SK-N-SH treated with all-trans-retinoic acid at 6 μM for 48 hours (cell line): ENCODE measurements around the gene DNMT3A.
A peak's percentile ranks its signal among the peaks of the same experiment; 100 is the strongest.

Experiments
- ATAC-seq: fragments of 200-7000 bp; cut with Tn5 transposase; 3 replicates; pipeline ENCODE4 v1.9.1; 2020; ENCODE audit warnings: mild to moderate bottlenecking, moderate library complexity
- ARNTL ChIP-seq: fragments of 450-650 bp; formaldehyde crosslinking; IDR thresholded peaks from 2 replicates; pipeline ENCODE4 v1.5.0; 2020; ENCODE audit warnings: low read depth, mild to moderate bottlenecking, moderate library complexity, borderline replicate concordance
- CREB5 ChIP-seq: fragments of 250-450 bp; sonication (Bioruptor Pico); IDR thresholded peaks from 2 replicates; pipeline ENCODE4 v1.5.1; 2020; ENCODE audit warnings: low read depth, mild to moderate bottlenecking, moderate library complexity
- CSDC2 ChIP-seq: fragments of 250-450 bp; sonication (Bioruptor Pico); IDR thresholded peaks from 2 replicates; pipeline ENCODE4 v1.5.0; 2020; ENCODE audit warnings: mild to moderate bottlenecking, moderate library complexity
- ESRRG ChIP-seq: fragments of 250-450 bp; sonication (Bioruptor Pico); IDR thresholded peaks from 2 replicates; pipeline ENCODE4 v1.6.1; 2021; ENCODE audit warnings: mild to moderate bottlenecking
- GLIS3 ChIP-seq: fragments of 250-450 bp; sonication (Bioruptor Pico); IDR thresholded peaks from 2 replicates; pipeline ENCODE4 v1.5.0; 2020; ENCODE audit warnings: mild to moderate bottlenecking, moderate library complexity
- ISL1 ChIP-seq: fragments of 250-450 bp; sonication (Bioruptor Pico); IDR thresholded peaks from 2 replicates; pipeline ENCODE4 v2.1.2; 2022; ENCODE audit warnings: mild to moderate bottlenecking, moderate library complexity
- OSR1 ChIP-seq: fragments of 250-450 bp; sonication (Bioruptor Pico); IDR thresholded peaks from 2 replicates; pipeline ENCODE4 v1.8.0; 2022; ENCODE audit warnings: moderate library complexity, mild to moderate bottlenecking, inconsistent platforms
- PATZ1 ChIP-seq: fragments of 250-450 bp; sonication (Bioruptor Pico); IDR thresholded peaks from 2 replicates; pipeline ENCODE4 v1.8.0; 2020; ENCODE audit warnings: mild to moderate bottlenecking, moderate library complexity, borderline replicate concordance
- POU6F1 ChIP-seq: fragments of 250-450 bp; sonication (Bioruptor Pico); IDR thresholded peaks from 2 replicates; pipeline ENCODE4 v1.8.0; 2021; ENCODE audit warnings: low read depth, mild to moderate bottlenecking, moderate library complexity, borderline replicate concordance
- PPARA ChIP-seq: fragments of 250-450 bp; sonication (Bioruptor Pico); IDR thresholded peaks from 2 replicates; pipeline ENCODE4 v1.5.0; 2020; ENCODE audit warnings: mild to moderate bottlenecking, borderline replicate concordance
- RARB ChIP-seq: fragments of 250-450 bp; sonication (Bioruptor Pico); IDR thresholded peaks from 2 replicates; pipeline ENCODE4 v1.8.0; 2021; ENCODE audit warnings: mild to moderate bottlenecking, moderate library complexity
- SNAI2 ChIP-seq: fragments of 250-450 bp; sonication (Bioruptor Pico); IDR thresholded peaks from 2 replicates; pipeline ENCODE4 v1.5.0; 2020; ENCODE audit warnings: mild to moderate bottlenecking, moderate library complexity
- TCF4 ChIP-seq: fragments of 250-450 bp; sonication (Bioruptor Pico); IDR thresholded peaks from 2 replicates; pipeline ENCODE4 v1.8.0; 2021; ENCODE audit warnings: mild to moderate bottlenecking, moderate library complexity, borderline replicate concordance
- TSHZ2 ChIP-seq: fragments of 250-450 bp; sonication (Bioruptor Pico); IDR thresholded peaks from 2 replicates; pipeline ENCODE4 v1.5.0; 2020; ENCODE audit warnings: mild to moderate bottlenecking, moderate library complexity
- ZC3H10 ChIP-seq: fragments of 250-450 bp; sonication (Bioruptor Pico); IDR thresholded peaks from 2 replicates; pipeline ENCODE4 v1.5.1; 2021; ENCODE audit warnings: mild to moderate bottlenecking, moderate library complexity
- ZFP3 ChIP-seq: fragments of 250-450 bp; sonication (Bioruptor Pico); IDR thresholded peaks from 2 replicates; pipeline ENCODE4 v1.5.0; 2020; ENCODE audit warnings: mild to moderate bottlenecking, moderate library complexity
- ZFP30 ChIP-seq: fragments of 450-650 bp; formaldehyde crosslinking; IDR thresholded peaks from 2 replicates; pipeline ENCODE4 v1.5.0; 2022; ENCODE audit warnings: mild to moderate bottlenecking, moderate library complexity
- ZNF565 ChIP-seq: fragments of 450-650 bp; formaldehyde crosslinking; conservative IDR thresholded peaks from 2 replicates; pipeline ENCODE4 v1.5.0; 2020; ENCODE audit warnings: low read depth, mild to moderate bottlenecking, moderate library complexity
- ZNF8 ChIP-seq: fragments of 450-650 bp; formaldehyde crosslinking; IDR thresholded peaks from 2 replicates; pipeline ENCODE4 v1.5.0; 2020; ENCODE audit warnings: mild to moderate bottlenecking, moderate library complexity

The DNMT3A gene

GRCh38 chr2:25362434-25363145 is 20.9 kb upstream of the DNMT3A start:
- no peak for ATAC-seq

GRCh38 chr2:25362049-25362433 is 20.3 kb upstream of the DNMT3A start:
- ATAC-seq, result peak; percentile 99
- TF ChIP-seq CSDC2 (0 out of 2 replicates have a peak, but pooled peaks have one; percentile 51), CREB5 (no peak), TSHZ2 (0 out of 2 replicates have a peak, but pooled peaks have one; percentile 24)

More at GRCh38 chr2:25362434-25363145, 20.9 kb upstream of the DNMT3A start:
- TF ChIP-seq TCF4 (no peak), PPARA (CRISPR knock-in tag) (no peak), POU6F1 (CRISPR knock-in tag) (no peak), ZFP30 (CRISPR knock-in tag) (no peak), PATZ1 (CRISPR knock-in tag) (no peak), TSHZ2 (no peak), ISL1 (no peak), CSDC2 (no peak), OSR1 (no peak), RARB (CRISPR knock-in tag) (no peak), ZNF565 (no peak), ARNTL (CRISPR knock-in tag) (no peak), ZC3H10 (CRISPR knock-in tag) (no peak), SNAI2 (no peak)

GRCh38 chr2:25361261-25362048 is 19.7 kb upstream of the DNMT3A start:
- TF ChIP-seq TCF4 (no peak), ZC3H10 (CRISPR knock-in tag) (no peak)
- ATAC-seq, result no peak

- ATAC-seq, result no peak
- TF ChIP-seq POU6F1 (CRISPR knock-in tag) (no peak), ESRRG (CRISPR knock-in tag) (no peak), ZNF8 (CRISPR knock-in tag) (no peak), ZFP3 (CRISPR knock-in tag) (no peak), PPARA (CRISPR knock-in tag) (no peak), GLIS3 (CRISPR knock-in tag) (no peak), OSR1 (no peak), ARNTL (CRISPR knock-in tag) (no peak), ISL1 (no peak), CREB5 (no peak)
Measured at GRCh38 chr2:25358836-25359235, 17.1 kb upstream of the DNMT3A start.
